Measurements from ENCODE around the gene ULBP2. TPM values are rescaled to one million over a fixed set of nuclear protein-coding genes. Genes with fewer than 3 reads are reported as not detected.

ULBP2 gene
- total RNA-seq, 4 donors from 2014 or later = 2.9 to 11.1 (median 4.6) TPM

DNA sequence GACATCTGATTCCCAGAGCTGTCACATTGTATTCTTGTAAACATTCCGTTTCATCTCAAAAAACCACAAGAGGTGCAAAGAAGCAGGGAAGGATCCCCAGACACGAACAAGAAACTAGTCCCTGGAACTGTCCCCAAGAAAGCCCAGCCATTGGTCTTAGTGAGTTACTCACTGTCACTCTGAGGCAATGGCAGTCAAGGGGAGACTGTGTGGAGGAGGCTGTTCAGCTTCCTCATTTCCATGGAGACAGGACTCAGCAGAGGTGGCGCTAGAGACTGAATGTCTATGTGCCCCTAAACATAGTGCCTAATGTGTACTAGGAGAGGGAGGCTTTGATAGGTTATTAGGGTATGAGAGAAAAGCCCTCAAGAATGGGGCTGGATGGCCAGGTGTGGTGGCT lies 33.0 kb downstream of the ULBP2 start:
- intact Hi-C loops (cut with DNase I) = no loop called here
- 29 to 30% methylated on average over 2 to 3 of the region's 3 CpGs for WGBS, 2 donors
- no peaks in the 10 kb centered on the region for H3K4me1 ChIP-seq
- peaks cover 0 to 98% (median 2%) of the 10 kb centered on the region in 4 donors for H3K27me3 ChIP-seq
- DNase-seq = no peak
- no peak overlapping the region for H3K4me3 ChIP-seq
- no peaks in the 10 kb centered on the region for H3K36me3 ChIP-seq
- H3K9me3 ChIP-seq = no peaks in the 10 kb centered on the region
- H3K27ac ChIP-seq = no peak overlapping the region
- TF ChIP-seq POLR2A (IDR thresholded peaks at IDR 0.05) = no peak
- TF ChIP-seq, protein P1, sequence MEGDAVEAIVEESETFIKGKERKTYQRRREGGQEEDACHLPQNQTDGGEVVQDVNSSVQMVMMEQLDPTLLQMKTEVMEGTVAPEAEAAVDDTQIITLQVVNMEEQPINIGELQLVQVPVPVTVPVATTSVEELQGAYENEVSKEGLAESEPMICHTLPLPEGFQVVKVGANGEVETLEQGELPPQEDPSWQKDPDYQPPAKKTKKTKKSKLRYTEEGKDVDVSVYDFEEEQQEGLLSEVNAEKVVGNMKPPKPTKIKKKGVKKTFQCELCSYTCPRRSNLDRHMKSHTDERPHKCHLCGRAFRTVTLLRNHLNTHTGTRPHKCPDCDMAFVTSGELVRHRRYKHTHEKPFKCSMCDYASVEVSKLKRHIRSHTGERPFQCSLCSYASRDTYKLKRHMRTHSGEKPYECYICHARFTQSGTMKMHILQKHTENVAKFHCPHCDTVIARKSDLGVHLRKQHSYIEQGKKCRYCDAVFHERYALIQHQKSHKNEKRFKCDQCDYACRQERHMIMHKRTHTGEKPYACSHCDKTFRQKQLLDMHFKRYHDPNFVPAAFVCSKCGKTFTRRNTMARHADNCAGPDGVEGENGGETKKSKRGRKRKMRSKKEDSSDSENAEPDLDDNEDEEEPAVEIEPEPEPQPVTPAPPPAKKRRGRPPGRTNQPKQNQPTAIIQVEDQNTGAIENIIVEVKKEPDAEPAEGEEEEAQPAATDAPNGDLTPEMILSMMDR (IDR thresholded peaks at IDR 0.05) = no peak

- no peak for TF ChIP-seq POLR2A (IDR thresholded peaks at IDR 0.05)
- TF ChIP-seq, protein P1 (IDR thresholded peaks at IDR 0.05) = no peak
Measured at GRCh38 chr6:149975400-149975799, 33.6 kb downstream of the ULBP2 start.

DNA sequence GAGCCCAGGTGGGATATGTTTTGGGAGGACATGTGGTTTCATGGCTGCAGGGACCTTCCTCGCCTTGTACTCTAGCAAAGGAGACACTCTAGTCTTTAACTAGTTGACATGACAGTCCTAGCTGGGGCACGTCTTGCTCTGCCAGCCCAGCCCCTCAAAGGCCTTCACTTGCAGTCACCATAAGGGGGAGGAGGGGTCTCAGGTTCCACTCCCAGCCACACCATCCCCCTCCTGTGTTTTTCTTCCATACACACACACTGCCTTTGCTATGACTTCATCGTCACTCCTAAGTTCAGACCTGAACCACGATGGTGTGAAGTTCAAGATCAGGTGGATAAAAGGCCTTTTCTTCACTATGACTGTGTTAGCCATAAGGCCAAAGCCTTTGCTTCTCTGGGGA lies 35.4 kb downstream of the ULBP2 start:
- no peak for DNase-seq
- Histone ChIP-seq H3K4me1 (no peaks in the 10 kb centered on the region), H3K36me3 (no peaks in the 10 kb centered on the region), H3K4me3 (no peak overlapping the region), H3K9me3 (no peaks in the 10 kb centered on the region), H3K27ac (no peak overlapping the region), H3K27me3 (peaks cover 0 to 96% (median 5%) of the 10 kb centered on the region in 4 donors)
- TF ChIP-seq, protein P1 (IDR thresholded peaks at IDR 0.05) = no peak
- no peak for TF ChIP-seq POLR2A (IDR thresholded peaks at IDR 0.05)
- intact Hi-C loops (cut with DNase I) = no loop called here
- WGBS, 2 donors = 57 to 76% methylated on average over 3 to 4 of the region's 4 CpGs

More at GRCh38 chr6:149975400-149975799, 33.6 kb downstream of the ULBP2 start:
- Histone ChIP-seq H3K27me3 (peaks cover 0 to 97% (median 2%) of the 10 kb centered on the region in 4 donors), H3K36me3 (no peaks in the 10 kb centered on the region), H3K4me1 (no peaks in the 10 kb centered on the region), H3K9me3 (no peaks in the 10 kb centered on the region), H3K4me3 (no peak overlapping the region), H3K27ac (no peak overlapping the region)
- no peak for DNase-seq
- intact Hi-C loops (cut with DNase I) = no loop called here

- intact Hi-C loops (cut with DNase I) = no loop called here
- H3K4me3 ChIP-seq = no peak overlapping the region
- DNase-seq = no peak
- peaks cover 0 to 95% (median 3%) of the 10 kb centered on the region in 4 donors for H3K27me3 ChIP-seq
- no peak overlapping the region for H3K27ac ChIP-seq
- no peak for TF ChIP-seq POLR2A (IDR thresholded peaks at IDR 0.05)
- TF ChIP-seq, protein P1 (IDR thresholded peaks at IDR 0.05) = no peak
- H3K9me3 ChIP-seq = no peaks in the 10 kb centered on the region
- H3K36me3 ChIP-seq = no peaks in the 10 kb centered on the region
- H3K4me1 ChIP-seq = no peaks in the 10 kb centered on the region
Measured at GRCh38 chr6:149978610-149979009, 36.8 kb downstream of the ULBP2 start.

DNA sequence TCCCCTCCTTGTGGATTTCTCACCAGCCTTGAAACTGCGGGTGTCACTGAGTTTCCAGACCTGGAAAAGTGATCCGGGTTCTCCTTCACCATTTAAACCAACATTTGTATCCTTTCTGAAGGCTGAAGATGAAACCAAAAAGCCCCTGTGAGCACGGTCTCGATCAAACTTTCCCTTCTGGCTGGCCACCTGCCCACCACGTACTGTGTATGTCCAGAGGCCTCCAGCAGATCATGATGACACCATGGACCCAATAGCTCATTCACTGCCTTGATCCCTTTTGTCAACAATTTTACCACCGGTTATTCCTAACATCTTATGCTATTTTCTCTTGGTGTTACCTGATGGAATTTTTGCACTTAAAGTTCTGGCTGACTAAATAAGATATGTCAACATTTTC lies 37.5 kb downstream of the ULBP2 start:
- Histone ChIP-seq H3K9me3 (no peaks in the 10 kb centered on the region), H3K4me3 (no peak overlapping the region), H3K27ac (no peak overlapping the region), H3K4me1 (no peaks in the 10 kb centered on the region), H3K27me3 (peaks cover 0 to 89% (median 3%) of the 10 kb centered on the region in 4 donors), H3K36me3 (no peaks in the 10 kb centered on the region)
- TF ChIP-seq, protein P1 (IDR thresholded peaks at IDR 0.05) = no peak
- no peak for TF ChIP-seq POLR2A (IDR thresholded peaks at IDR 0.05)
- DNase-seq = no peak
- WGBS, 2 donors = 66 to 69% methylated on average over 6 of the region's 6 CpGs
- intact Hi-C loops (cut with DNase I) = no loop called here
